ENCODE results near the gene ZBTB7A.

The ZBTB7A gene

GRCh38 chr19:4090356-4091220, 23.9 kb upstream of the ZBTB7A start:
- Histone ChIP-seq H4K8ac (ENCODE audit: low read length) (no peak overlapping the region), H3K27me3 (ENCODE audit: control insufficient read depth in 1 of 2, insufficient read depth in 1 of 2, low read length in 2 of 2) (no peaks in the 10 kb centered on the region), H2BK120ac (ENCODE audit: low read depth, low read length) (no peak overlapping the region), H2BK5ac (ENCODE audit: low read depth, low read length, poor library complexity, severe bottlenecking) (no peak overlapping the region), H3K9me3 (ENCODE audit: control insufficient read depth, low read length) (no peaks in the 10 kb centered on the region), H3K4me3 (ENCODE audit: insufficient read depth in 1 of 2, low read depth in 1 of 2, low read length in 2 of 2) (no peak overlapping the region), H3K4me1 (ENCODE audit: control insufficient read depth, insufficient read depth, low read depth, low read length) (peaks cover 6% of the 10 kb centered on the region), H3K27ac (ENCODE audit: low read length, poor library complexity, severe bottlenecking) (no peak overlapping the region), H2AFZ (ENCODE audit: low read depth, low read length) (no peak overlapping the region), H3K79me1 (replicated peaks; ENCODE audit: low read length, poor library complexity, severe bottlenecking) (no peaks in the 10 kb centered on the region), H4K91ac (ENCODE audit: low read length) (no peak overlapping the region), H3K4ac (ENCODE audit: low read depth in 1 of 2, low read length in 2 of 2) (no peak overlapping the region), H2BK15ac (ENCODE audit: low read depth, poor library complexity, severe bottlenecking) (no peak overlapping the region), H3K36me3 (ENCODE audit: control insufficient read depth in 1 of 2, insufficient read depth in 2 of 2, low read depth in 1 of 2, low read length in 2 of 2) (peaks cover 60 to 61% of the 10 kb centered on the region in 2 experiments), H3K14ac (ENCODE audit: low read length in 2 of 2) (no peak overlapping the region), H3K18ac (ENCODE audit: low read depth in 1 of 2, low read length in 2 of 2) (no peak overlapping the region), H3K23ac (ENCODE audit: low read length in 2 of 2) (no peak overlapping the region), H3K4me2 (ENCODE audit: low read length, poor library complexity, severe bottlenecking) (no peak overlapping the region), H2BK12ac (ENCODE audit: low read length in 2 of 2) (no peak overlapping the region), H2AK5ac (ENCODE audit: low read length, severe bottlenecking) (no peak overlapping the region), H3K9ac (ENCODE audit: low read length) (no peak overlapping the region)
- WGBS = 94% methylated on average over 50 of the region's 52 CpGs
- DNase-seq = no peak

GRCh38 chr19:4089946-4090345, 23.2 kb upstream of the ZBTB7A start:
- Histone ChIP-seq H3K18ac (ENCODE audit: low read depth in 1 of 2, low read length in 2 of 2) (no peak overlapping the region), H3K4me2 (ENCODE audit: low read length, poor library complexity, severe bottlenecking) (no peak overlapping the region)
- 97% methylated on average over 22 of the region's 22 CpGs for WGBS

GRCh38 chr19:4089400-4089908, 22.8 kb upstream of the ZBTB7A start:
- no peaks in the 10 kb centered on the region for H3K27me3 ChIP-seq (ENCODE audit: control insufficient read depth in 1 of 2, insufficient read depth in 1 of 2, low read length in 2 of 2)
- no peak overlapping the region for H3K14ac ChIP-seq (ENCODE audit: low read length in 2 of 2)
- no peak overlapping the region for H3K23ac ChIP-seq (ENCODE audit: low read length in 2 of 2)
- no peak overlapping the region for H2BK120ac ChIP-seq (ENCODE audit: low read depth, low read length)
- H4K8ac ChIP-seq (ENCODE audit: low read length) = no peak overlapping the region
- no peak overlapping the region for H2AK5ac ChIP-seq (ENCODE audit: low read length, severe bottlenecking)
- peaks cover 49% of the 10 kb centered on the region in 2 experiments for H3K36me3 ChIP-seq (ENCODE audit: control insufficient read depth in 1 of 2, insufficient read depth in 2 of 2, low read depth in 1 of 2, low read length in 2 of 2)
- H3K18ac ChIP-seq (ENCODE audit: low read depth in 1 of 2, low read length in 2 of 2) = no peak overlapping the region
- no peak overlapping the region for H4K91ac ChIP-seq (ENCODE audit: low read length)
- DNase-seq = no peak
- no peak overlapping the region for H3K27ac ChIP-seq (ENCODE audit: low read length, poor library complexity, severe bottlenecking)
- H3K4ac ChIP-seq (ENCODE audit: low read depth in 1 of 2, low read length in 2 of 2) = no peak overlapping the region
- H2BK5ac ChIP-seq (ENCODE audit: low read depth, low read length, poor library complexity, severe bottlenecking) = no peak overlapping the region
- no peaks in the 10 kb centered on the region for H3K79me1 ChIP-seq (replicated peaks; ENCODE audit: low read length, poor library complexity, severe bottlenecking)
- H2BK15ac ChIP-seq (ENCODE audit: low read depth, poor library complexity, severe bottlenecking) = no peak overlapping the region
- no peak overlapping the region for H3K4me2 ChIP-seq (ENCODE audit: low read length, poor library complexity, severe bottlenecking)
- peaks cover 6% of the 10 kb centered on the region for H3K4me1 ChIP-seq (ENCODE audit: control insufficient read depth, insufficient read depth, low read depth, low read length)
- no peaks in the 10 kb centered on the region for H3K9me3 ChIP-seq (ENCODE audit: control insufficient read depth, low read length)
- H3K4me3 ChIP-seq (ENCODE audit: insufficient read depth in 1 of 2, low read depth in 1 of 2, low read length in 2 of 2) = no peak overlapping the region
- WGBS = 95% methylated on average over 22 of the region's 26 CpGs
- H2BK12ac ChIP-seq (ENCODE audit: low read length in 2 of 2) = no peak overlapping the region
- no peak overlapping the region for H2AFZ ChIP-seq (ENCODE audit: low read depth, low read length)
- H3K9ac ChIP-seq (ENCODE audit: low read length) = no peak overlapping the region

More at GRCh38 chr19:4089946-4090345, 23.2 kb upstream of the ZBTB7A start:
- no peak overlapping the region for H2BK15ac ChIP-seq (ENCODE audit: low read depth, poor library complexity, severe bottlenecking)
- H3K36me3 ChIP-seq (ENCODE audit: control insufficient read depth in 1 of 2, insufficient read depth in 2 of 2, low read depth in 1 of 2, low read length in 2 of 2) = peaks cover 54% of the 10 kb centered on the region in 2 experiments
- no peak overlapping the region for H2AK5ac ChIP-seq (ENCODE audit: low read length, severe bottlenecking)
- no peaks in the 10 kb centered on the region for H3K27me3 ChIP-seq (ENCODE audit: control insufficient read depth in 1 of 2, insufficient read depth in 1 of 2, low read length in 2 of 2)
- H3K9me3 ChIP-seq (ENCODE audit: control insufficient read depth, low read length) = no peaks in the 10 kb centered on the region
- no peak overlapping the region for H3K27ac ChIP-seq (ENCODE audit: low read length, poor library complexity, severe bottlenecking)
- H3K4ac ChIP-seq (ENCODE audit: low read depth in 1 of 2, low read length in 2 of 2) = no peak overlapping the region
- H2BK120ac ChIP-seq (ENCODE audit: low read depth, low read length) = no peak overlapping the region
- H2BK12ac ChIP-seq (ENCODE audit: low read length in 2 of 2) = no peak overlapping the region
- no peak overlapping the region for H3K4me3 ChIP-seq (ENCODE audit: insufficient read depth in 1 of 2, low read depth in 1 of 2, low read length in 2 of 2)
- no peak overlapping the region for H2AFZ ChIP-seq (ENCODE audit: low read depth, low read length)
- H2BK5ac ChIP-seq (ENCODE audit: low read depth, low read length, poor library complexity, severe bottlenecking) = no peak overlapping the region
- peaks cover 6% of the 10 kb centered on the region for H3K4me1 ChIP-seq (ENCODE audit: control insufficient read depth, insufficient read depth, low read depth, low read length)
- H3K9ac ChIP-seq (ENCODE audit: low read length) = no peak overlapping the region
- DNase-seq = no peak
- H3K79me1 ChIP-seq (replicated peaks; ENCODE audit: low read length, poor library complexity, severe bottlenecking) = no peaks in the 10 kb centered on the region
- H4K91ac ChIP-seq (ENCODE audit: low read length) = no peak overlapping the region
- H3K14ac ChIP-seq (ENCODE audit: low read length in 2 of 2) = no peak overlapping the region
- H4K8ac ChIP-seq (ENCODE audit: low read length) = no peak overlapping the region
- H3K23ac ChIP-seq (ENCODE audit: low read length in 2 of 2) = no peak overlapping the region

- Histone ChIP-seq H3K9me3 (ENCODE audit: control insufficient read depth, low read length) (no peaks in the 10 kb centered on the region), H3K79me1 (replicated peaks; ENCODE audit: low read length, poor library complexity, severe bottlenecking) (no peaks in the 10 kb centered on the region), H3K9ac (ENCODE audit: low read length) (no peak overlapping the region), H3K18ac (ENCODE audit: low read depth in 1 of 2, low read length in 2 of 2) (no peak overlapping the region), H3K36me3 (ENCODE audit: control insufficient read depth in 1 of 2, insufficient read depth in 2 of 2, low read depth in 1 of 2, low read length in 2 of 2) (peaks cover 45% of the 10 kb centered on the region in 2 experiments), H2BK5ac (ENCODE audit: low read depth, low read length, poor library complexity, severe bottlenecking) (no peak overlapping the region), H2BK15ac (ENCODE audit: low read depth, poor library complexity, severe bottlenecking) (no peak overlapping the region), H3K4me1 (ENCODE audit: control insufficient read depth, insufficient read depth, low read depth, low read length) (peaks cover 8% of the 10 kb centered on the region), H4K8ac (ENCODE audit: low read length) (no peak overlapping the region), H3K27ac (ENCODE audit: low read length, poor library complexity, severe bottlenecking) (no peak overlapping the region), H3K23ac (ENCODE audit: low read length in 2 of 2) (no peak overlapping the region), H3K4me3 (ENCODE audit: insufficient read depth in 1 of 2, low read depth in 1 of 2, low read length in 2 of 2) (no peak overlapping the region), H2BK120ac (ENCODE audit: low read depth, low read length) (no peak overlapping the region), H3K14ac (ENCODE audit: low read length in 2 of 2) (no peak overlapping the region), H2BK12ac (ENCODE audit: low read length in 2 of 2) (no peak overlapping the region), H3K4me2 (ENCODE audit: low read length, poor library complexity, severe bottlenecking) (no peak overlapping the region), H2AFZ (ENCODE audit: low read depth, low read length) (no peak overlapping the region), H2AK5ac (ENCODE audit: low read length, severe bottlenecking) (no peak overlapping the region), H3K4ac (ENCODE audit: low read depth in 1 of 2, low read length in 2 of 2) (no peak overlapping the region), H4K91ac (ENCODE audit: low read length) (no peak overlapping the region), H3K27me3 (ENCODE audit: control insufficient read depth in 1 of 2, insufficient read depth in 1 of 2, low read length in 2 of 2) (no peaks in the 10 kb centered on the region)
- WGBS = 73% methylated on average over 2 of the region's 2 CpGs
- DNase-seq = no peak
Observed at GRCh38 chr19:4088975-4089374, 22.3 kb upstream of the ZBTB7A start.

Measured in mesenchymal stem cell (in vitro differentiated cells and primary cell).